ENCODE results near the gene TP73.

Gene TP73

GRCh38 chr1:3773572-3774275 lies 121.4 kb downstream of the TP73 start:
- peaks cover 15 to 23% of the 10 kb centered on the region in 2 donors for H3K4me1 ChIP-seq (ENCODE audit: control insufficient read depth in 2 of 2, insufficient read depth in 2 of 2, low read length in 2 of 2)
- no peaks in the 10 kb centered on the region for H3K36me3 ChIP-seq (ENCODE audit: control insufficient read depth in 2 of 2, insufficient read depth in 2 of 2, low read length in 2 of 2)
- H3K9me3 ChIP-seq (ENCODE audit: control insufficient read depth in 2 of 2, low read length in 2 of 2): no peaks in the 10 kb centered on the region
- peak overlapping the region in 1 of 2 donors; percentile 54 for H3K4me3 ChIP-seq (ENCODE audit: low read length in 2 of 2)
- H3K9ac ChIP-seq (ENCODE audit: low read depth in 1 of 2, low read length in 2 of 2): no peak overlapping the region
- H3K27me3 ChIP-seq (ENCODE audit: control insufficient read depth in 2 of 2, insufficient read depth in 2 of 2, low read length in 2 of 2): peaks cover 0 to 4% of the 10 kb centered on the region in 2 donors
- no peak overlapping the region for H3K27ac ChIP-seq (ENCODE audit: low read depth in 2 of 2, low read length in 2 of 2)

GRCh38 chr1:3774276-3774945 lies 122.1 kb downstream of the TP73 start:
- Histone ChIP-seq H3K27ac (ENCODE audit: low read depth in 2 of 2, low read length in 2 of 2) (no peak overlapping the region), H3K9me3 (ENCODE audit: control insufficient read depth in 2 of 2, low read length in 2 of 2) (no peaks in the 10 kb centered on the region), H3K9ac (ENCODE audit: low read depth in 1 of 2, low read length in 2 of 2) (no peak overlapping the region), H3K36me3 (ENCODE audit: control insufficient read depth in 2 of 2, insufficient read depth in 2 of 2, low read length in 2 of 2) (peaks cover 0 to 4% of the 10 kb centered on the region in 2 donors), H3K4me1 (ENCODE audit: control insufficient read depth in 2 of 2, insufficient read depth in 2 of 2, low read length in 2 of 2) (peaks cover 15 to 23% of the 10 kb centered on the region in 2 donors), H3K4me3 (ENCODE audit: low read length in 2 of 2) (no peak overlapping the region), H3K27me3 (ENCODE audit: control insufficient read depth in 2 of 2, insufficient read depth in 2 of 2, low read length in 2 of 2) (peaks cover 0 to 4% of the 10 kb centered on the region in 2 donors)

GRCh38 chr1:3774946-3775489 lies 122.7 kb downstream of the TP73 start:
- Histone ChIP-seq H3K4me1 (ENCODE audit: control insufficient read depth in 2 of 2, insufficient read depth in 2 of 2, low read length in 2 of 2) (peaks cover 15 to 23% of the 10 kb centered on the region in 2 donors), H3K9ac (ENCODE audit: low read depth in 1 of 2, low read length in 2 of 2) (no peak overlapping the region), H3K27ac (ENCODE audit: low read depth in 2 of 2, low read length in 2 of 2) (no peak overlapping the region), H3K36me3 (ENCODE audit: control insufficient read depth in 2 of 2, insufficient read depth in 2 of 2, low read length in 2 of 2) (peaks cover 5 to 10% of the 10 kb centered on the region in 2 donors), H3K9me3 (ENCODE audit: control insufficient read depth in 2 of 2, low read length in 2 of 2) (no peaks in the 10 kb centered on the region), H3K27me3 (ENCODE audit: control insufficient read depth in 2 of 2, insufficient read depth in 2 of 2, low read length in 2 of 2) (peaks cover 0 to 4% of the 10 kb centered on the region in 2 donors), H3K4me3 (ENCODE audit: low read length in 2 of 2) (no peak overlapping the region)

GRCh38 chr1:3775490-3776230 lies 123.3 kb downstream of the TP73 start:
- no peaks in the 10 kb centered on the region for H3K9me3 ChIP-seq (ENCODE audit: control insufficient read depth in 2 of 2, low read length in 2 of 2)
- no peak overlapping the region for H3K27ac ChIP-seq (ENCODE audit: low read depth in 2 of 2, low read length in 2 of 2)
- peaks cover 11 to 16% of the 10 kb centered on the region in 2 donors for H3K36me3 ChIP-seq (ENCODE audit: control insufficient read depth in 2 of 2, insufficient read depth in 2 of 2, low read length in 2 of 2)
- no peak overlapping the region for H3K9ac ChIP-seq (ENCODE audit: low read depth in 1 of 2, low read length in 2 of 2)
- no peak overlapping the region for H3K4me3 ChIP-seq (ENCODE audit: low read length in 2 of 2)
- peaks cover 0 to 4% of the 10 kb centered on the region in 2 donors for H3K27me3 ChIP-seq (ENCODE audit: control insufficient read depth in 2 of 2, insufficient read depth in 2 of 2, low read length in 2 of 2)
- H3K4me1 ChIP-seq (ENCODE audit: control insufficient read depth in 2 of 2, insufficient read depth in 2 of 2, low read length in 2 of 2): peaks cover 15 to 23% of the 10 kb centered on the region in 2 donors

GRCh38 chr1:3776231-3776961 lies 124.1 kb downstream of the TP73 start:
- H3K27ac ChIP-seq (ENCODE audit: low read depth in 2 of 2, low read length in 2 of 2): no peak overlapping the region
- no peaks in the 10 kb centered on the region for H3K9me3 ChIP-seq (ENCODE audit: control insufficient read depth in 2 of 2, low read length in 2 of 2)
- peaks cover 0 to 3% of the 10 kb centered on the region in 2 donors for H3K27me3 ChIP-seq (ENCODE audit: control insufficient read depth in 2 of 2, insufficient read depth in 2 of 2, low read length in 2 of 2)
- no peak overlapping the region for H3K4me3 ChIP-seq (ENCODE audit: low read length in 2 of 2)
- peaks cover 13 to 22% of the 10 kb centered on the region in 2 donors for H3K4me1 ChIP-seq (ENCODE audit: control insufficient read depth in 2 of 2, insufficient read depth in 2 of 2, low read length in 2 of 2)
- no peak overlapping the region for H3K9ac ChIP-seq (ENCODE audit: low read depth in 1 of 2, low read length in 2 of 2)
- peaks cover 17 to 22% of the 10 kb centered on the region in 2 donors for H3K36me3 ChIP-seq (ENCODE audit: control insufficient read depth in 2 of 2, insufficient read depth in 2 of 2, low read length in 2 of 2)

- no peak overlapping the region for H3K27ac ChIP-seq (ENCODE audit: low read depth in 2 of 2, low read length in 2 of 2)
- peaks cover 22 to 29% of the 10 kb centered on the region in 2 donors for H3K36me3 ChIP-seq (ENCODE audit: control insufficient read depth in 2 of 2, insufficient read depth in 2 of 2, low read length in 2 of 2)
- H3K27me3 ChIP-seq (ENCODE audit: control insufficient read depth in 2 of 2, insufficient read depth in 2 of 2, low read length in 2 of 2): no peaks in the 10 kb centered on the region
- no peak overlapping the region for H3K4me3 ChIP-seq (ENCODE audit: low read length in 2 of 2)
- no peaks in the 10 kb centered on the region for H3K9me3 ChIP-seq (ENCODE audit: control insufficient read depth in 2 of 2, low read length in 2 of 2)
- H3K9ac ChIP-seq (ENCODE audit: low read depth in 1 of 2, low read length in 2 of 2): no peak overlapping the region
- H3K4me1 ChIP-seq (ENCODE audit: control insufficient read depth in 2 of 2, insufficient read depth in 2 of 2, low read length in 2 of 2): peaks cover 6 to 15% of the 10 kb centered on the region in 2 donors
Observed at GRCh38 chr1:3777078-3777547, 124.8 kb downstream of the TP73 start.

GRCh38 chr1:3777647-3778589 lies 125.6 kb downstream of the TP73 start:
- H3K9me3 ChIP-seq (ENCODE audit: control insufficient read depth in 2 of 2, low read length in 2 of 2): no peaks in the 10 kb centered on the region
- H3K27ac ChIP-seq (ENCODE audit: low read depth in 2 of 2, low read length in 2 of 2): no peak overlapping the region
- H3K4me1 ChIP-seq (ENCODE audit: control insufficient read depth in 2 of 2, insufficient read depth in 2 of 2, low read length in 2 of 2): peaks cover 6 to 14% of the 10 kb centered on the region in 2 donors
- no peak overlapping the region for H3K4me3 ChIP-seq (ENCODE audit: low read length in 2 of 2)
- no peak overlapping the region for H3K9ac ChIP-seq (ENCODE audit: low read depth in 1 of 2, low read length in 2 of 2)
- no peaks in the 10 kb centered on the region for H3K27me3 ChIP-seq (ENCODE audit: control insufficient read depth in 2 of 2, insufficient read depth in 2 of 2, low read length in 2 of 2)
- H3K36me3 ChIP-seq (ENCODE audit: control insufficient read depth in 2 of 2, insufficient read depth in 2 of 2, low read length in 2 of 2): peaks cover 30 to 36% of the 10 kb centered on the region in 2 donors

- H3K4me1 ChIP-seq (ENCODE audit: control insufficient read depth in 2 of 2, insufficient read depth in 2 of 2, low read length in 2 of 2): peaks cover 6 to 14% of the 10 kb centered on the region in 2 donors
- H3K9me3 ChIP-seq (ENCODE audit: control insufficient read depth in 2 of 2, low read length in 2 of 2): no peaks in the 10 kb centered on the region
- no peak overlapping the region for H3K4me3 ChIP-seq (ENCODE audit: low read length in 2 of 2)
- H3K36me3 ChIP-seq (ENCODE audit: control insufficient read depth in 2 of 2, insufficient read depth in 2 of 2, low read length in 2 of 2): peaks cover 34 to 42% of the 10 kb centered on the region in 2 donors
- no peaks in the 10 kb centered on the region for H3K27me3 ChIP-seq (ENCODE audit: control insufficient read depth in 2 of 2, insufficient read depth in 2 of 2, low read length in 2 of 2)
- no peak overlapping the region for H3K27ac ChIP-seq (ENCODE audit: low read depth in 2 of 2, low read length in 2 of 2)
- H3K9ac ChIP-seq (ENCODE audit: low read depth in 1 of 2, low read length in 2 of 2): no peak overlapping the region
Observed at GRCh38 chr1:3778590-3779264, 126.4 kb downstream of the TP73 start.

Data from mucosa of rectum (tissue), 2 donors.